ENCODE measurements around the gene ZNF576.

Gene ZNF576

GRCh38 chr19:43592800-43593350, 3.5 kb upstream of the ZNF576 start:
- ChIA-PET POLR2A (ENCODE audit: low non-redundant PET) (no interaction called here), CTCF (no interaction called here)
- no peak for DNase-seq (ENCODE audit: low spot score)
- TF ChIP-seq, protein P1, sequence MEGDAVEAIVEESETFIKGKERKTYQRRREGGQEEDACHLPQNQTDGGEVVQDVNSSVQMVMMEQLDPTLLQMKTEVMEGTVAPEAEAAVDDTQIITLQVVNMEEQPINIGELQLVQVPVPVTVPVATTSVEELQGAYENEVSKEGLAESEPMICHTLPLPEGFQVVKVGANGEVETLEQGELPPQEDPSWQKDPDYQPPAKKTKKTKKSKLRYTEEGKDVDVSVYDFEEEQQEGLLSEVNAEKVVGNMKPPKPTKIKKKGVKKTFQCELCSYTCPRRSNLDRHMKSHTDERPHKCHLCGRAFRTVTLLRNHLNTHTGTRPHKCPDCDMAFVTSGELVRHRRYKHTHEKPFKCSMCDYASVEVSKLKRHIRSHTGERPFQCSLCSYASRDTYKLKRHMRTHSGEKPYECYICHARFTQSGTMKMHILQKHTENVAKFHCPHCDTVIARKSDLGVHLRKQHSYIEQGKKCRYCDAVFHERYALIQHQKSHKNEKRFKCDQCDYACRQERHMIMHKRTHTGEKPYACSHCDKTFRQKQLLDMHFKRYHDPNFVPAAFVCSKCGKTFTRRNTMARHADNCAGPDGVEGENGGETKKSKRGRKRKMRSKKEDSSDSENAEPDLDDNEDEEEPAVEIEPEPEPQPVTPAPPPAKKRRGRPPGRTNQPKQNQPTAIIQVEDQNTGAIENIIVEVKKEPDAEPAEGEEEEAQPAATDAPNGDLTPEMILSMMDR (conservative IDR thresholded peaks at IDR 0.05; ENCODE audit: low read depth) = no peak
- H3K27ac ChIP-seq = no peak overlapping the region

DNA sequence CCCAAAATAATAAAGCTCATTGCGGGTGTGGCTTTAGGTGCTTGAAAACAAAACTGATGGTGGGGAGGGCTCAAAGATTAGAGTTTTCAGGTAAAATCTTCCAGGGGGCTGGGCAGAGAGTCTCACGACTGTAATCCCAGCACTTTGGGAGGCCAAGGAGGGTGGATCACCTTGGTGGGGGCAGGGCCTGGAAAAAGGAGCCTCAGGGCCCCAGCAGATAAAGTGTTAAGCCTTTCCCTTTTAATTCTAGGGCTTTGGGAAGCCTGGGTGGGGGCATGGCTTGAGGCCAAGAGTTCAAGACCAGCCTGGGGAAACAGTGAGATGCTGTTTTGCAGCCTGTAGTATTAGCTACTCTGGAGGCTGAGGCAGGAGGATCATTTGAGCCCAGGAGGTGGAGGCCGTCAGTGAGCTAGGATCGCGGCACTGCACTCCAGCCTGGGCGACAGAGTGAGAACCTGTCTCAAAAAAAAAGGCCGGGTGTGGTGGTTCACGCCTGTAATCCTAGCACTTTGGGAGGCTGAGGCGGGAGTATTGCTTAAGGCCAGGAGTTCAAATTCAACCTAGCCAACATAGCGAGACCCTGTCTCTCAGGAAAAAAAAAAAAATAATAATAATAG, 2.2 kb upstream of the ZNF576 start:
- TF ChIP-seq, protein P1 (conservative IDR thresholded peaks at IDR 0.05; ENCODE audit: low read depth) = no peak
- ChIA-PET CTCF (interaction anchor here (0.6 to 1.4 kb wide), 17 partner anchors 13 to 215 kb away, joined by 3 to 10 read pairs (median 4); no protein-coding TSS in a partner anchor), POLR2A (ENCODE audit: low non-redundant PET) (interaction anchor here (0.6 to 1.0 kb wide), 3 partner anchors 25 to 61 kb away, joined by 3 to 6 read pairs (median 4); partner anchors contain the start of gene ZNF575)
- peak overlapping the region; percentile 92 for H3K27ac ChIP-seq
- no peak for DNase-seq (ENCODE audit: low spot score)

DNA sequence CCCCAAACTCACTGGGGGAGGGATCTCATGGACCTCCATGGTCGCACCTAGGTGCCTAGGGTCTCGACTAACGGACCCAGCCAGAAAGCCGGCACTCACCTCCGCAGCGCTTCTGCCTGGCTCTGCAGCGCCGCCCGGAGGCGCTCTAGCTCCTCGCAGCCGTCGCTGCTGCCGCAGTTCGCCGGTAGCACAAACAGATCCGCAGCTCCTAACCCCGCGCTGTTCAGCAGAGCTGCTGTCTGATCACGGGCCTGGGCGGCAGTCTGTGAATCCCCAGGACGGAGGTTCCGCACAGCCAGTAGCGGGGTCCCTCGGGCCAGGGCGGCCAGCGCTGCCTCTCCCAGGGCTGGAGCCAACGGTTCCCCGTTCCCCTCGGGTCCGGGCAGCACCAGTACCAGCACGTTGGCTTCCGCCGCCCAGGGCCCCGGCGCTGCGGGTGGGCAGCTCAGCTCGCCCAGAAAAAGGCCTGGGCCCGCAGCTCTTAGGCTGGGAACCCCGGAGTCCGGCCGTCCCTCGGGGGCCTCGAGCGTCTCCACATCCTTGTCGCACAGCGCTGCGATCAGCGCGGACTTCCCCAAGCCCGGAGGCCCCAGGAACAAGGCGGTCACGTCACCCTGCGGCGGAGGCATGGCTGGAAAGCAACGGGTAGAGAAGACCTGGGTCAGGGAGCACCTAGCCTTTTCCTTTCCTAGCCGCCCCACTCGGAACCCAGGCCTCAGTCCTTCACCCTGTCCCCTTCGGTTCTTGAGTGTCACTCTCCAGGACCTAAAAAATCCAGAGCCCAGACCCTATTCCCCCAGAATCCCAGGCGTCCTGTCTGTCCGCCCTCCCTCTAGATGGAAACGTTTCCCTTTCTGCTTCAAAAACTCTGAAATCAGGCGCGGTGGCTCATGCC, 1.4 kb upstream of the ZNF576 start:
- DNase-seq (ENCODE audit: low spot score) = peak; percentile 36
- H3K27ac ChIP-seq = peak overlapping the region; percentile 92
- POLR2A ChIA-PET (ENCODE audit: low non-redundant PET) = interaction anchor here (0.6 to 1.0 kb wide), 3 partner anchors 26 to 76 kb away, joined by 3 to 4 read pairs (median 3); partner anchors contain the start of gene ZNF575
- TF ChIP-seq, protein P1 (conservative IDR thresholded peaks at IDR 0.05; ENCODE audit: low read depth) = peak; percentile 85
- CTCF ChIA-PET = interaction anchor here (0.6 to 1.4 kb wide), 16 partner anchors 14 to 215 kb away, joined by 3 to 10 read pairs (median 4); no protein-coding TSS in a partner anchor

GRCh38 chr19:43595605-43595998, 793 bp upstream of the ZNF576 start:
- CTCF ChIA-PET = interaction anchor here (0.6 kb wide), 1 partner anchor 158 kb away, joined by 3 read pairs; no protein-coding TSS in a partner anchor
- DNase-seq (ENCODE audit: low spot score) = no peak
- H3K27ac ChIP-seq = peak overlapping the region; percentile 92
- TF ChIP-seq, protein P1 (conservative IDR thresholded peaks at IDR 0.05; ENCODE audit: low read depth) = no peak
- POLR2A ChIA-PET (ENCODE audit: low non-redundant PET) = interaction anchor here (0.6 to 1.1 kb wide), 4 partner anchors 11 to 76 kb away, joined by 3 to 5 read pairs (median 4); no protein-coding TSS in a partner anchor

DNA sequence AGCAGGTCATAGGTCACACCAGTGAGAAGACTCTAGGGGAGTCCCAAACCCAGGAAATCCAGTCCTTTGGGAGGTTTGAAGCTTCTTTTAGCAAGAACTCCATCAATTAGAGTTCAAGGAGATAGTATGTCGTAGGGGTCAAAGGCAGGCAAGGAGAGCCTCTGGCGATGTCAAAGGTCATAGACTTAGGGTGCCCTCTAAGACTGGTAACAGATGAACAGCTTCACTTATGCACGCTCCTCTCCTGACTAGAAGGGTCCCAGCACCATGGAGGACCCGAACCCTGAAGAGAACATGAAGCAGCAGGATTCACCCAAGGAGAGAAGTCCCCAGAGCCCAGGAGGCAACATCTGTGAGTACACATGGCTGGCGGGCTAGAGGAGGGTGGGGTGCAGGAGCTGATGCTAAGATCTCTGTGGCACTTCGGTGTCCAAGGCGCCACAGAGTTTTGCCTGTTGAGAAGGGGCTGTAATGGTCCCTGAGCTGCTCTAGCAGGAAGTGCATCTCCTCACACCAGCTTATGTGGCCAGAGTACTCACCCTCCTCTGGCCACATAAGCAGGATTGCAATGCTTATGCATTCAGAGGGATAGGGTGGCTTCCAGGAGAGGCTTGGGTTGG, 557 bp downstream of the ZNF576 start:
- TF ChIP-seq, protein P1 (conservative IDR thresholded peaks at IDR 0.05; ENCODE audit: low read depth) = no peak
- H3K27ac ChIP-seq = peak overlapping the region; percentile 92
- DNase-seq (ENCODE audit: low spot score) = no peak
- ChIA-PET POLR2A (ENCODE audit: low non-redundant PET) (interaction anchor here (0.6 kb wide), 1 partner anchor 171 kb away, joined by 3 read pairs; no protein-coding TSS in a partner anchor), CTCF (interaction anchor here (0.9 to 1.0 kb wide), 2 partner anchors 23 to 62 kb away, joined by 3 read pairs; no protein-coding TSS in a partner anchor)
